Progenitor cell of endocrine pancreas (in vitro differentiated cells): ENCODE measurements around the gene TEC. TPM values are rescaled to one million over a fixed set of nuclear protein-coding genes. Genes with fewer than 3 reads are reported as not detected.

Experiments
- DNase-seq: peaks from one replicate; pipeline ENCODE4 v3.0.0; 2021; ENCODE audit warnings: low spot score; ENCODE audit not compliant: unreplicated experiment
- H3K27ac Mint-ChIP-seq: 2 replicates; pipeline ENCODE4 v1.8.0; 2021; ENCODE audit warnings: mild to moderate bottlenecking, moderate library complexity, mixed read lengths
- H3K27me3 Mint-ChIP-seq: 2 replicates; pipeline ENCODE4 v1.8.0; 2021; ENCODE audit warnings: mixed read lengths
- H3K36me3 Mint-ChIP-seq: 2 replicates; pipeline ENCODE4 v1.8.0; 2022; ENCODE audit warnings: mixed read lengths; ENCODE audit not compliant: insufficient read depth
- H3K4me1 Mint-ChIP-seq: 2 replicates; pipeline ENCODE4 v1.8.0; 2021; ENCODE audit warnings: low read depth, mixed read lengths
- H3K4me3 Mint-ChIP-seq: 2 replicates; pipeline ENCODE4 v1.8.0; 2021; ENCODE audit warnings: low read depth, mild to moderate bottlenecking, moderate library complexity, mixed read lengths
- H3K9me3 Mint-ChIP-seq: 2 replicates; pipeline ENCODE4 v1.8.0; 2021; ENCODE audit warnings: low read depth, mixed read lengths
- CTCF ChIP-seq: fragments of 200-600 bp; sonication (generic); IDR thresholded peaks from one replicate; pipeline ENCODE4 v1.5.0; 2021; ENCODE audit warnings: antibody characterized with exemption, mild to moderate bottlenecking; ENCODE audit not compliant: unreplicated experiment
- total RNA-seq: library from RNA; stranded (reverse); gene quantifications from 2 replicates; pipeline ENCODE4 v1.2.1, GENCODE V29; 2021

Gene TEC
- total RNA-seq, 1 donor from 2014 or later: 3.4 TPM

DNA sequence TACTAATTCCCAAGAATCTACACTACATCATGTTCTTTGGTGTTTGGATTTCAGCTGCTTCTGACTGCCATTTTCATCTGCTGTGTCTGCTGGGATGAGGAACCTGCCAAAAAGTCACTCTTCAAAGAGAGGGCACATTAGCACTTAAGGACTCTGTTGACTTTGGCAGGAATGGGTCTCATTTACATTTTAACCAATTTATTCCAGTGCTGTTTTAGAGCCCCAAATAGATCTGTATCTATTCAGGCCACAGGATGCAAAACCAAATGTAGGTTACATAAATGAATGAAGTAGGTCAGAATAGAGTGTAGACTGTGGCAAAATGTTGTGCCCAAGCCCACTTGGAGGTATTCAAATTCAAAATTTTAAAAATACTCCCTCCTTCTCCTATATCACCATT, 150.0 kb downstream of the TEC start:
- TF ChIP-seq CTCF: no peak
- Mint-ChIP-seq H3K9me3 (no peaks in the 10 kb centered on the region), H3K27me3 (no peaks in the 10 kb centered on the region), H3K36me3 (no peaks in the 10 kb centered on the region), H3K4me1 (peaks cover 4% of the 10 kb centered on the region), H3K4me3 (no peak overlapping the region), H3K27ac (no peak overlapping the region)
- no peak for DNase-seq

DNA sequence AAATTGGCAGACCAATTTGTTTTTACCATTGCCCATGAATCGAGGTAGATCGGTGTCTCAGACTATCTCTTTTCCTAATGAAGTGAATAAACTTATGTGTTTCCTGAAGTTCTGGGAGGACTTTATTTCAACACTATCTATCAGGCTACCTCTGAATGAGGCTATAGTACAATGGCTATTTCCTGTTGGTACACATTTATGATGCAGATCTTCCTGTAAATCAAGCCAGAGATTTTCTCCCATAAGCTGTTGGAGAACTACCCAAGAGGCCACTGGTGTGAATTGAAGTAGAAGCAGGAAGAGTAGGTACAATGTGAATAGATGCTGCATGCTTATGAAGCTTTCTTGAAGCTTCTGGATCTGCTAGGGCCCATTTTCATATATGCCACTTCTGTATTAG, 151.6 kb downstream of the TEC start:
- Mint-ChIP-seq H3K27me3 (no peaks in the 10 kb centered on the region), H3K36me3 (no peaks in the 10 kb centered on the region), H3K4me3 (no peak overlapping the region), H3K9me3 (no peaks in the 10 kb centered on the region), H3K4me1 (peaks cover 16% of the 10 kb centered on the region), H3K27ac (no peak overlapping the region)
- no peak for TF ChIP-seq CTCF
- no peak for DNase-seq

DNA sequence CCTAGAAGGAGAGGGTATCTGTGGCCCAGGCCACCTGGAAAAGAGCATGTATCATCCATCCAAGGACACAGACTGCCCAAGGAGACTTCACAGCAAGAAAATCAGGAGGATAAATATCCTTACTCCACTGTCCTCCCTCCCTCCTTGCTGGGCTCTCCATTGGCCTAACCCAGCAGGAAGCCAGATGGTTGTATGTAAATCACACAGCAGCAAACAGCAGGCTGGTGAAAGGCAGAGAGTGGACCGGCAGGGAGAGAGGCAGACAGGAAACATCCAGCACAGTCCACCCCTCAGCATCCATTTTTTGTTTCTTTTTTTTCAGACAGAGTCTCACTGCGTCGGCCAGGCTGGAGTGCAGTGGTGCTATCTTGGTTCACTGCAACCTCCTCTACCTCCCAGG, 153.1 kb downstream of the TEC start:
- H3K27ac Mint-ChIP-seq: no peak overlapping the region
- DNase-seq: no peak

DNA sequence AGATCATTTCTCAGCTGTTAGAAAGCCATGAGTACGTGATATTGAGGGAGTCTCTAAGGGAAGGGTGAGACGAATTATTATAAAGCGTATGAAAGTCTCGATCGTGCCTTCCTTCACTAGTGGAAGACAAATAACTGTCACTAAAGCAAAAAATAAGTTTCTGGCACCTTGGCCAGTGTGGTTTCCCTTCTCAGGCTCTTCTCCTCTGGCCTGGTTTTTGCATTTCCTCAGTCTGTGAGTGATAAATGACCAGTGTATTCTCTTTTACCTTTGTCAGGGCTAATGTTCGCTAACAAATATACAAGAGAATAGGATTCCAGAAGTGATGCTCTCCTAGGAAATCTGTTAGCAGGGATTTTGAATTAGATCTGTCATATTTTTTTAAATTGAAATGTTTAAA, 155.2 kb downstream of the TEC start:
- no peak for TF ChIP-seq CTCF
- no peaks in the 10 kb centered on the region for H3K9me3 Mint-ChIP-seq

More for the DNA sequence above, 153.1 kb downstream of the TEC start:
- H3K36me3 Mint-ChIP-seq: no peaks in the 10 kb centered on the region
- no peaks in the 10 kb centered on the region for H3K9me3 Mint-ChIP-seq
- TF ChIP-seq CTCF: no peak
- no peaks in the 10 kb centered on the region for H3K27me3 Mint-ChIP-seq
- peaks cover 26% of the 10 kb centered on the region for H3K4me1 Mint-ChIP-seq
- H3K4me3 Mint-ChIP-seq: no peak overlapping the region

GRCh38 chr4:48112017-48112667, 157.5 kb downstream of the TEC start:
- H3K4me3 Mint-ChIP-seq: no peak overlapping the region
- H3K9me3 Mint-ChIP-seq: peaks cover 3% of the 10 kb centered on the region
- DNase-seq: no peak
- no peaks in the 10 kb centered on the region for H3K27me3 Mint-ChIP-seq
- peak overlapping the region; percentile 80 for H3K27ac Mint-ChIP-seq
- TF ChIP-seq CTCF: no peak
- H3K4me1 Mint-ChIP-seq: peaks cover 45% of the 10 kb centered on the region
- no peaks in the 10 kb centered on the region for H3K36me3 Mint-ChIP-seq

More for the DNA sequence above, 155.2 kb downstream of the TEC start:
- DNase-seq: no peak
- H3K4me3 Mint-ChIP-seq: peak overlapping the region; percentile 37
- no peaks in the 10 kb centered on the region for H3K27me3 Mint-ChIP-seq
- H3K4me1 Mint-ChIP-seq: peaks cover 35% of the 10 kb centered on the region
- H3K36me3 Mint-ChIP-seq: no peaks in the 10 kb centered on the region
- peak overlapping the region; percentile 54 for H3K27ac Mint-ChIP-seq
